ENCODE results near the gene HAS3. TPM values are rescaled to one million over a fixed set of nuclear protein-coding genes. Genes with fewer than 3 reads are reported as not detected.
A peak's percentile ranks its signal among the peaks of the same experiment; 100 is the strongest.

The HAS3 gene
- total and polyA plus RNA-seq, 8 donors: 0.69 to 3.9 (median 1.0) TPM

DNA sequence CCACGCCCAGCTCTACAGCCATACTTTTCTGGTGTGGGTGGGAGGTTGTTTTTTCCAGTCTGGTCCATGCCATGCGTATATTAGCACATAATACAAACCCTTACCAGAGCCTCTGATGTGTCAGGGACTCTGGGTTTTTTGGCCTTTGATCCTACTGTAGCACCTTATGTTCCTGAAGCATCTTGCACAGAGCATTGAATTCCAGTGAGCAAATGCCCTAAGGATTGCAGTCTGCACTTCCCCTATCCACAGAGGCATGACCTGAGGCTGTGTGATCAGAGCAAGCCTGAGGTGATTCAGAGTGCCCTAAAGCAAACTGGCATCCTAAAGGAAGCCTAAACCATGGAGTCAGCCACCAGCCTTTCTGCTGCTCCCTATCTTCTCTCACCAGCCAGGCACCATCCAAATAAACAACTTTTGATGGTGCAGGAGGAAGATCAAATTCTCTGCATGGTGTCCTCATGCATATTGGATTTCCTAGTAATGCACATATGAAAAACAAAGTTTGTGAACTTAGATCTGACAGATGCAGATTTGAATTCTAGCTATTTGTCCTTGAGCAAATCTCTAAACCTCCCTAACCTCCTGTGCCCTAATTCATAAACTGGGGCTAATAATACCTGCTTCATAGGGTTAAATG lies 41.2 kb upstream of the HAS3 start:
- Histone ChIP-seq H3K4me1 (no peaks in the 10 kb centered on the region), H3K9me3 (no peaks in the 10 kb centered on the region), H3K27ac (no peak overlapping the region), H3K27me3 (no peaks in the 10 kb centered on the region), H3K4me3 (no peak overlapping the region), H3K36me3 (no peaks in the 10 kb centered on the region)
- FAIRE-seq (no peak), DNase-seq (peak in 1 of 6 donors; percentile 20), ATAC-seq (no peak)
- 98 to 100% methylated on average over 2 of the region's 2 CpGs for WGBS, 2 donors
- intact Hi-C loops (cut with DNase I): no loop called here
- TF ChIP-seq, protein P1, sequence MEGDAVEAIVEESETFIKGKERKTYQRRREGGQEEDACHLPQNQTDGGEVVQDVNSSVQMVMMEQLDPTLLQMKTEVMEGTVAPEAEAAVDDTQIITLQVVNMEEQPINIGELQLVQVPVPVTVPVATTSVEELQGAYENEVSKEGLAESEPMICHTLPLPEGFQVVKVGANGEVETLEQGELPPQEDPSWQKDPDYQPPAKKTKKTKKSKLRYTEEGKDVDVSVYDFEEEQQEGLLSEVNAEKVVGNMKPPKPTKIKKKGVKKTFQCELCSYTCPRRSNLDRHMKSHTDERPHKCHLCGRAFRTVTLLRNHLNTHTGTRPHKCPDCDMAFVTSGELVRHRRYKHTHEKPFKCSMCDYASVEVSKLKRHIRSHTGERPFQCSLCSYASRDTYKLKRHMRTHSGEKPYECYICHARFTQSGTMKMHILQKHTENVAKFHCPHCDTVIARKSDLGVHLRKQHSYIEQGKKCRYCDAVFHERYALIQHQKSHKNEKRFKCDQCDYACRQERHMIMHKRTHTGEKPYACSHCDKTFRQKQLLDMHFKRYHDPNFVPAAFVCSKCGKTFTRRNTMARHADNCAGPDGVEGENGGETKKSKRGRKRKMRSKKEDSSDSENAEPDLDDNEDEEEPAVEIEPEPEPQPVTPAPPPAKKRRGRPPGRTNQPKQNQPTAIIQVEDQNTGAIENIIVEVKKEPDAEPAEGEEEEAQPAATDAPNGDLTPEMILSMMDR (IDR thresholded peaks at IDR 0.05): no peak

DNA sequence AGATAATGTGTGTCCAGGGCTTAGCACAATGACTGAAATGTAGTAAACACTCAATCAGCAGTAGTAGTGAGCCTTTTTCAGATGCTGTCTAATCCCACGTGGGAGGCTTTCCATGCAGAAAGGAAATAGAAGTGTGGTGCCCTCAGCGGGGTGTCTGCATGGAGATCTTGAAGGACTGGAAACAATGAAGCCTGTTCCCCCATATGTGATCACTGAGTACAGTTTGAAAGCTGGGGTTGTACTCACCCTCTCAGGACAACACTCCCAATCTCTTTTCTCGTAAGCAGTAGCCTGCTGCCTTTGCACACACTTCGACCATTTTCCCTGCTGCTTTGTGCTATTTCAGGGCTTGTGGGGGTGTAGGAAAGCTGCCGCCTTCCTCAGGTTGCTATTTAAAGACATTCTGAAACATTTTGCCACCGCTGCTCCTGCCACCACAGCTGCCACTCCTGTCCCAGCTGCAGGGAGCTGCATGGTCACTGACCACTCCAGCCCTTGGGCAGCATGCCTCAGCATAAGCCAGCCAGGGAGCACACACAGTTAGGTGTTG lies 40.6 kb upstream of the HAS3 start:
- Histone ChIP-seq H3K9me3 (no peaks in the 10 kb centered on the region), H3K27me3 (no peaks in the 10 kb centered on the region), H3K4me1 (no peaks in the 10 kb centered on the region), H3K4me3 (no peak overlapping the region), H3K36me3 (no peaks in the 10 kb centered on the region), H3K27ac (no peak overlapping the region)
- DNase-seq (peak in 1 of 6 donors; percentile 24), ATAC-seq (no peak), FAIRE-seq (no peak)
- intact Hi-C loops (cut with DNase I): no loop called here
- 85 to 89% methylated on average over 6 of the region's 6 CpGs for WGBS, 2 donors
- TF ChIP-seq, protein P1 (IDR thresholded peaks at IDR 0.05): no peak

DNA sequence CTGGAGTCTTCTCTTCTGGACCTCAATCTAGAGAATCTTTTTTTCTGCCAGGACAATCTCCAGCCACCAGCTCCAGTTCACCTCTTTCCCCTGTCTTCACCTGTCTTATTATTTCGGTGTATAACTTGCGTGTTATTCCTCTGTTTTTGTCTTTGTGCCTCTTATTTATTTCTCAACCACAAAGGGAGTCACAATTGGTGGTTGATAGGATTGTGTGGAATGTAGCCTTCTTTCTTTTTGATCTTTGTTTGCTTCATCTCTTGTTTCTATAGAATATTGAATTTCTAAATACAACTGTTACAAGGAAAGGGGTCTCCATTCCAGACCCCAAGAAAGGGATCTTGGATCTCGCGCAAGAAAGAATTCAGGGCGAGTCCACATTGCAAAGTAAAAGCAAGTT lies 35.9 kb upstream of the HAS3 start:
- DNase-seq (no peak), ATAC-seq (no peak), FAIRE-seq (no peak)
- intact Hi-C loops (cut with DNase I): no loop called here
- no peak overlapping the region for H3K27ac ChIP-seq
- H3K36me3 ChIP-seq: no peaks in the 10 kb centered on the region
- TF ChIP-seq, protein P1 (IDR thresholded peaks at IDR 0.05): no peak
- no peaks in the 10 kb centered on the region for H3K9me3 ChIP-seq
- no peaks in the 10 kb centered on the region for H3K4me1 ChIP-seq
- no peak overlapping the region for H3K4me3 ChIP-seq
- 96 to 98% methylated on average over 5 of the region's 5 CpGs for WGBS, 2 donors
- H3K27me3 ChIP-seq: no peaks in the 10 kb centered on the region

DNA sequence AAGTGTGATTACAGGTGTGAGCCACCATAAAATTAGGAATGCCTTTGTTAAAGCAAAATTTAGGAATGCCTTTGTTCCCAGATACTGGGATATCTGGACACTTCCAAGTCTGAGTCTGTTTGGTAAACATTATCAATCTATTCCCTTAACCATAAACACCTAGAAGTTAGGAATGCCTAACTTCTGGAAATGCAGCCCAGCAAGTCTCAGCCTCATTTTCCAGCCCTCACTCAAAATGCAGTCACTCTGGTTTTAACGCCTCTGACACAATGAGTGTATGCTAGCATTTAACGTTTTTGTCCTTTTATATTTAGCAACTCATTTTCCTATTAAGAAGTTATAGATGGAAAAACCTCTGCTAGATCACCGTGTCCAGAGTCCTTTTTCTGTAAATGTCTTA lies 34.4 kb upstream of the HAS3 start:
- Histone ChIP-seq H3K4me3 (no peak overlapping the region), H3K27ac (no peak overlapping the region), H3K9me3 (no peaks in the 10 kb centered on the region), H3K36me3 (no peaks in the 10 kb centered on the region), H3K4me1 (no peaks in the 10 kb centered on the region), H3K27me3 (no peaks in the 10 kb centered on the region)
- ATAC-seq (no peak), DNase-seq (no peak), FAIRE-seq (no peak)
- 71 to 76% methylated on average over 3 of the region's 3 CpGs for WGBS, 2 donors
- TF ChIP-seq, protein P1 (IDR thresholded peaks at IDR 0.05): no peak
- intact Hi-C loops (cut with DNase I): no loop called here

DNA sequence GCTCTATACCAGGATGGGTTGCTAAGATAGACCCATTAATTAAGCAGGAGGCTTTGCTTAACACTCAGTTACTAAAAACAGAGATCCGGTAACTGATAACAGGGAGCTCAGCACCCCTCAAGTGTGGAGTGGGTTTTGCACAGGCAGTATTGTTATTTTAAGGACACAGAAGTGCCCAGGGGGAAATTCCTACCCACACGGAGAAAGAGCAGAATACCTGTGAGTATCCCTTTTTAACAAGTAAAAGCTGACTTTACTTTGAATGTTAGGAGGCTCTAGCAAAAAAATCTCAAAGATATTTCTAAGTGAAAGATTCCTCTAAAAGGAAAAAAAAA lies 32.8 kb upstream of the HAS3 start:
- H3K9me3 ChIP-seq: no peaks in the 10 kb centered on the region
- no peak overlapping the region for H3K4me3 ChIP-seq
- intact Hi-C loops (cut with DNase I): no loop called here
- TF ChIP-seq, protein P1 (IDR thresholded peaks at IDR 0.05): no peak
- ATAC-seq: no peak
- no peaks in the 10 kb centered on the region for H3K36me3 ChIP-seq
- H3K27ac ChIP-seq: peak overlapping the region in 1 of 4 donors; percentile 28
- no peaks in the 10 kb centered on the region for H3K4me1 ChIP-seq
- DNase-seq: no peak
- FAIRE-seq: no peak
- no peaks in the 10 kb centered on the region for H3K27me3 ChIP-seq
- 88 to 94% methylated on average over 2 of the region's 2 CpGs for WGBS, 2 donors
